SK-N-MC (cell line): ENCODE measurements around the gene MAP7.
A peak's percentile ranks its signal among the peaks of the same experiment; 100 is the strongest.

ENCODE experiments used
- DNase-seq: peaks from one replicate; pipeline ENCODE4 v3.0.0-alpha.2; 2011; ENCODE audit warnings: low read depth, low spot score
- H3K27ac ChIP-seq: fragments of 200-600 bp; sonication (generic); 2 replicates; pipeline ENCODE4 v1.5.1; 2016; ENCODE audit warnings: mixed run types
- H3K36me3 ChIP-seq: fragments of 200-600 bp; sonication (generic); 2 replicates; pipeline ENCODE4 v1.6.1; 2017; ENCODE audit warnings: antibody characterized with exemption, low read length, mixed read lengths; ENCODE audit not compliant: insufficient read depth
- H3K4me3 ChIP-seq: fragments of 200-600 bp; sonication (generic); 2 replicates; pipeline ENCODE4 v1.5.1; 2016
- H3K9ac ChIP-seq: fragments of 200-600 bp; sonication (generic); 2 replicates; pipeline ENCODE4 v1.8.0; 2017; ENCODE audit warnings: mixed run types, mixed read lengths; ENCODE audit not compliant: insufficient read length
- H3K9me3 ChIP-seq: fragments of 200-600 bp; sonication (generic); 2 replicates; pipeline ENCODE4 v1.6.1; 2017; ENCODE audit warnings: low read depth, mild to moderate bottlenecking, antibody characterized with exemption, low read length, moderate library complexity, mixed read lengths
- EZH2 ChIP-seq: fragments of 200-600 bp; sonication (generic); IDR thresholded peaks from one replicate; pipeline ENCODE4 v1.6.1; 2017; ENCODE audit warnings: antibody characterized with exemption
- FOXP2 ChIP-seq: optimal IDR thresholded peaks from 2 replicates; pipeline ENCODE3; 2011; ENCODE audit warnings: mild to moderate bottlenecking, moderate library complexity; ENCODE audit not compliant: insufficient read depth; ENCODE audit errors: extremely low read length, control extremely low read depth
- POLR2AphosphoS5 ChIP-seq: IDR thresholded peaks from 2 replicates; pipeline ENCODE4 v1.6.1; 2012; ENCODE audit warnings: mild to moderate bottlenecking, low read depth, low read length, borderline replicate concordance

Gene MAP7

GRCh38 chr6:136532030-136532429 lies 18.2 kb downstream of the MAP7 start:
- TF ChIP-seq FOXP2 (no peak), EZH2 (no peak), POLR2AphosphoS5 (no peak)
- no peak for DNase-seq

GRCh38 chr6:136529710-136530109 lies 20.5 kb downstream of the MAP7 start:
- Histone ChIP-seq H3K36me3 (no peaks in the 10 kb centered on the region), H3K27ac (no peak overlapping the region), H3K9me3 (no peaks in the 10 kb centered on the region), H3K4me3 (no peak overlapping the region), H3K9ac (no peak overlapping the region)
- TF ChIP-seq POLR2AphosphoS5 (no peak), FOXP2 (no peak), EZH2 (no peak)
- no peak for DNase-seq

More at GRCh38 chr6:136532030-136532429, 18.2 kb downstream of the MAP7 start:
- H3K4me3 ChIP-seq = no peak overlapping the region
- no peaks in the 10 kb centered on the region for H3K36me3 ChIP-seq
- no peak overlapping the region for H3K9ac ChIP-seq
- no peak overlapping the region for H3K27ac ChIP-seq
- no peaks in the 10 kb centered on the region for H3K9me3 ChIP-seq

- Histone ChIP-seq H3K9ac (no peak overlapping the region), H3K27ac (no peak overlapping the region), H3K36me3 (no peaks in the 10 kb centered on the region), H3K9me3 (no peaks in the 10 kb centered on the region), H3K4me3 (no peak overlapping the region)
- TF ChIP-seq EZH2 (no peak), FOXP2 (no peak), POLR2AphosphoS5 (no peak)
- DNase-seq = no peak
Measured at GRCh38 chr6:136528477-136528876, 21.7 kb downstream of the MAP7 start.

- no peak for DNase-seq
- Histone ChIP-seq H3K9ac (no peak overlapping the region), H3K27ac (no peak overlapping the region), H3K9me3 (no peaks in the 10 kb centered on the region), H3K36me3 (no peaks in the 10 kb centered on the region), H3K4me3 (no peak overlapping the region)
- no peak for TF ChIP-seq EZH2
- TF ChIP-seq FOXP2 = no peak
- TF ChIP-seq POLR2AphosphoS5 = no peak
Measured at GRCh38 chr6:136527831-136528230, 22.4 kb downstream of the MAP7 start.

GRCh38 chr6:136526937-136527336 lies 23.3 kb downstream of the MAP7 start:
- Histone ChIP-seq H3K9ac (no peak overlapping the region), H3K9me3 (no peaks in the 10 kb centered on the region), H3K36me3 (no peaks in the 10 kb centered on the region), H3K27ac (no peak overlapping the region), H3K4me3 (no peak overlapping the region)
- DNase-seq = no peak
- TF ChIP-seq POLR2AphosphoS5 (no peak), FOXP2 (no peak), EZH2 (no peak)

- Histone ChIP-seq H3K9me3 (no peaks in the 10 kb centered on the region), H3K9ac (no peak overlapping the region), H3K36me3 (no peaks in the 10 kb centered on the region), H3K4me3 (no peak overlapping the region), H3K27ac (no peak overlapping the region)
- TF ChIP-seq EZH2 (no peak), FOXP2 (peak; percentile 27), POLR2AphosphoS5 (no peak)
- no peak for DNase-seq
Measured at GRCh38 chr6:136526196-136526930, 23.9 kb downstream of the MAP7 start.

- Histone ChIP-seq H3K9me3 (no peaks in the 10 kb centered on the region), H3K4me3 (no peak overlapping the region), H3K27ac (no peak overlapping the region), H3K36me3 (no peaks in the 10 kb centered on the region), H3K9ac (no peak overlapping the region)
- TF ChIP-seq POLR2AphosphoS5 = no peak
- no peak for TF ChIP-seq EZH2
- TF ChIP-seq FOXP2 = no peak
- DNase-seq = no peak
Measured at GRCh38 chr6:136525586-136526195, 24.5 kb downstream of the MAP7 start.

- Histone ChIP-seq H3K27ac (no peak overlapping the region), H3K9me3 (no peaks in the 10 kb centered on the region), H3K36me3 (no peaks in the 10 kb centered on the region), H3K9ac (no peak overlapping the region), H3K4me3 (no peak overlapping the region)
- DNase-seq = no peak
- TF ChIP-seq POLR2AphosphoS5 (no peak), EZH2 (no peak), FOXP2 (no peak)
Measured at GRCh38 chr6:136524936-136525413, 25.2 kb downstream of the MAP7 start.
